IMR-90 (cell line): ENCODE results near the gene FBXL7. TPM values are rescaled to one million over a fixed set of nuclear protein-coding genes. Genes with fewer than 3 reads are reported as not detected.

Source experiments
- ATAC-seq: fragments of 200-7000 bp; cut with Tn5 transposase; 2 replicates; pipeline ENCODE4 v1.9.1; 2020; ENCODE audit warnings: low read depth, mild to moderate bottlenecking, moderate library complexity
- BruUV-seq: library from RNA; stranded (reverse); fragments of 400-500 nt; replicated peaks from 2 replicates; lab custom pipeline; 2021; lab: Mats Ljungman, UMichigan
- CTCF ChIA-PET: fragments of 300-600 bp; formaldehyde crosslinking; extraction: SDS; loops from one replicate; lab custom pipeline; 2021; ENCODE audit warnings: antibody characterized with exemption; lab: Yijun Ruan, JAX
- POLR2A ChIA-PET: fragments of 300-600 bp; sonication (Branson Sonifier 250); formaldehyde crosslinking; loops from one replicate; lab custom pipeline; 2022; ENCODE audit warnings: antibody characterized with exemption; ENCODE audit not compliant: unreplicated experiment; lab: Charles Lee
- DNase-seq: peaks from one replicate; pipeline ENCODE4 v3.0.0; 2013
- H2AFZ ChIP-seq: replicated peaks from 2 replicates; pipeline ENCODE3; 2013; ENCODE audit warnings: low read length, mild to moderate bottlenecking; ENCODE audit not compliant: poor library complexity
- H2AK5ac ChIP-seq: 2 replicates; pipeline ENCODE4 v1.6.1; 2013; ENCODE audit warnings: low read depth, low read length, inconsistent platforms
- H2AK9ac ChIP-seq: replicated peaks from 2 replicates; pipeline ENCODE3; 2013; ENCODE audit warnings: mild to moderate bottlenecking, low read depth, low read length, moderate library complexity; ENCODE audit not compliant: poor library complexity
- H2BK120ac ChIP-seq: 2 replicates; pipeline ENCODE4 v1.6.1; 2013; ENCODE audit warnings: low read depth, low read length, inconsistent platforms
- H2BK15ac ChIP-seq: 3 replicates; pipeline ENCODE4 v1.6.1; 2013; ENCODE audit warnings: low read depth, low read length, inconsistent platforms
- H2BK20ac ChIP-seq: 2 replicates; pipeline ENCODE4 v1.6.1; 2013; ENCODE audit warnings: low read depth, mild to moderate bottlenecking, inconsistent platforms, low read length, moderate library complexity
- H2BK5ac ChIP-seq: 2 replicates; pipeline ENCODE4 v1.6.1; 2013; ENCODE audit warnings: mild to moderate bottlenecking, low read depth, low read length, inconsistent platforms; ENCODE audit not compliant: poor library complexity, severe bottlenecking
- H3K14ac ChIP-seq: replicated peaks from 2 replicates; pipeline ENCODE4 v1.6.1; 2013; ENCODE audit warnings: low read depth, low read length, inconsistent platforms
- H3K18ac ChIP-seq: 2 replicates; pipeline ENCODE4 v1.6.1; 2013; ENCODE audit warnings: low read depth, low read length, control low read depth
- H3K23ac ChIP-seq: 2 replicates; pipeline ENCODE4 v1.6.1; 2013; ENCODE audit warnings: low read depth, low read length, inconsistent platforms
- H3K27ac ChIP-seq: 2 replicates; pipeline ENCODE4 v1.5.1; 2013; ENCODE audit warnings: mild to moderate bottlenecking, control low read depth, low read length; ENCODE audit not compliant: insufficient read depth
- H3K27me3 ChIP-seq: 2 replicates; pipeline ENCODE4 v1.6.1; 2013; ENCODE audit warnings: low read length; ENCODE audit not compliant: control insufficient read depth, insufficient read depth
- H3K36me3 ChIP-seq: 2 replicates; pipeline ENCODE4 v1.6.1; 2013; ENCODE audit warnings: low read length, mixed read lengths; ENCODE audit not compliant: control insufficient read depth, insufficient read depth
- H3K4ac ChIP-seq: 2 replicates; pipeline ENCODE4 v1.6.1; 2013; ENCODE audit warnings: low read depth, low read length, inconsistent platforms
- H3K4me1 ChIP-seq: 2 replicates; pipeline ENCODE4 v1.6.1; 2013; ENCODE audit warnings: low read length, mixed read lengths; ENCODE audit not compliant: control insufficient read depth, insufficient read depth
- H3K4me2 ChIP-seq: 2 replicates; pipeline ENCODE4 v1.6.1; 2013; ENCODE audit warnings: low read depth, mild to moderate bottlenecking, control low read depth, low read length, moderate library complexity
- H3K4me3 ChIP-seq: 2 replicates; pipeline ENCODE4 v1.5.1; 2013; ENCODE audit warnings: low read depth, mild to moderate bottlenecking, control low read depth, low read length, moderate library complexity; ENCODE audit not compliant: insufficient read depth
- H3K56ac ChIP-seq: 2 replicates; pipeline ENCODE4 v1.6.1; 2013; ENCODE audit warnings: low read length, inconsistent platforms; ENCODE audit not compliant: insufficient read depth; ENCODE audit errors: extremely low read depth
- H3K79me1 ChIP-seq, 2 experiments: 2 replicates each; pipeline ENCODE4 v1.6.1; 2013; ENCODE audit warnings: low read length in 2 of 2, inconsistent platforms in 1 of 2, low read depth in 1 of 2
- H3K9ac ChIP-seq: 2 replicates; pipeline ENCODE4 v1.6.1; 2013; ENCODE audit warnings: low read depth, low read length, control low read depth
- H3K9me1 ChIP-seq: 2 replicates; pipeline ENCODE4 v1.6.1; 2013; ENCODE audit warnings: low read length, inconsistent platforms; ENCODE audit not compliant: insufficient read depth
- H3K9me3 ChIP-seq: 2 replicates; pipeline ENCODE4 v1.6.1; 2013; ENCODE audit warnings: low read length; ENCODE audit not compliant: control insufficient read depth, insufficient read depth
- H4K20me1 ChIP-seq: 2 replicates; pipeline ENCODE4 v1.6.1; 2013; ENCODE audit warnings: low read length, inconsistent platforms; ENCODE audit not compliant: insufficient read depth
- H4K5ac ChIP-seq: 2 replicates; pipeline ENCODE4 v1.6.1; 2013; ENCODE audit warnings: mild to moderate bottlenecking, low read depth, low read length, control low read depth
- H4K8ac ChIP-seq, 2 experiments: 2 replicates each; pipeline ENCODE4 v1.6.1; 2013; ENCODE audit warnings: low read depth in 2 of 2, low read length in 2 of 2, control low read depth in 1 of 2, inconsistent platforms in 1 of 2
- H4K91ac ChIP-seq: 2 replicates; pipeline ENCODE4 v1.6.1; 2013; ENCODE audit warnings: low read depth, low read length, inconsistent platforms; ENCODE audit not compliant: insufficient read depth
- MAZ ChIP-seq: IDR thresholded peaks from 2 replicates; pipeline ENCODE4 v1.6.1; 2012; ENCODE audit warnings: low read depth, mild to moderate bottlenecking, low read length, improper control_type of control experiment, moderate library complexity, borderline replicate concordance
- POLR2A ChIP-seq: IDR thresholded peaks from 2 replicates; pipeline ENCODE4 v1.6.1; 2012; ENCODE audit warnings: mild to moderate bottlenecking, low read depth, low read length
- WGBS, 2 experiments: methylation state at CpG; one replicate each; pipeline versions ENCODE4 v1.1.5 to v1.1.7; 2013; ENCODE audit warnings: missing lambda C conversion rate in 2 of 2; ENCODE audit not compliant: insufficient read length in 1 of 2; ENCODE audit errors: extremely low coverage in 2 of 2; 5-methylcytosine and 5-hydroxymethylcytosine counted together
- dilution Hi-C: fragments of 300-500 bp; cut with HindIII; formaldehyde crosslinking; loops from one replicate; pipeline ENCODE4 v1.14.3; 2018; ENCODE audit warnings: low sequenced_read_pairs; ENCODE audit not compliant: unreplicated experiment
- in situ Hi-C: fragments of 300-500 bp; cut with MboI; formaldehyde crosslinking; loops from 3 replicates; pipeline ENCODE4 v1.14.3; 2019; ENCODE audit warnings: low sequenced_read_pairs, inconsistent platforms, mixed read lengths
- intact Hi-C: fragments of 100-400 bp; cut with micrococcal nuclease; formaldehyde crosslinking; loops from 2 replicates; pipeline ENCODE4 v1.10.0; 2022
- polyA plus RNA-seq, 3 experiments: library from polyadenylated mRNA; depleted of rRNA; stranded (reverse); fragments of >200 nt; gene quantifications; 2 replicates each; pipeline ENCODE4 v1.2.3, GENCODE V29; 2012; ENCODE audit warnings: low replicate concordance in 1 of 3
- total RNA-seq: library from RNA; depleted of rRNA; stranded (reverse); fragments of >200 nt; gene quantifications from 2 replicates; pipeline ENCODE4 v1.2.3, GENCODE V29; 2012

The FBXL7 gene
- total and polyA plus RNA-seq, 2 of the 4 experiments (the other 2 are of a cell fraction) = 4.1 to 10.2 TPM

DNA sequence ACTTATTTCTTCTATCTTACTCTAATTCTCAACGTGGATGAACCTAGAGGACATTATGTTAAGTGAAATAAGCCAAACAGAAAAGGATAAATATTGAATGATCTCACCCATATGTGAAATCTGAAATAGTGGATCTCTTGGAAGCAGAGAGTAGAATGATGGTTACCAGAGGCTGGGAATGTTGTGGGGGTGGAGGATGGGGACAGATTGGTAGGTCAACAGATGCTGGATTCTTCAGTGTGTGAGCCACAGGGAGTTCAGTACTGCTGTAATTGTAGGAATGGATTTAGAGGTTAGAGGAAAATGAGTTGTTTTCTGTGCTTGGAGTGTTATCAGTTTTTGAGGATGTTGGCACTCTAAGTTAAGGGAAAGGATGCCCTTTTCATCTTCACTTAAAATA is 190.6 kb downstream of the FBXL7 start:
- no peak overlapping the region for H3K9ac ChIP-seq
- H3K4me3 ChIP-seq = no peak overlapping the region
- TF ChIP-seq POLR2A (no peak), MAZ (no peak)
- in situ Hi-C loops = no loop called here
- no peak overlapping the region for H3K27ac ChIP-seq
- no peak overlapping the region for H2AK5ac ChIP-seq
- H3K14ac ChIP-seq = 0 out of 2 replicates have a peak overlapping the region, but pooled peaks have one; percentile 0
- no TSS peak for BruUV-seq
- dilution Hi-C loops = no loop called here
- H3K4me1 ChIP-seq = peaks cover 15% of the 10 kb centered on the region
- H4K20me1 ChIP-seq = no peaks in the 10 kb centered on the region
- H2BK20ac ChIP-seq = peak overlapping the region; percentile 39; the same call in 1 of the 2 replicates
- no peaks in the 10 kb centered on the region for H3K36me3 ChIP-seq
- no peak overlapping the region for H2AFZ ChIP-seq
- no peak overlapping the region for H2AK9ac ChIP-seq
- no CpG with 5 or more reads among the region's 1 CpG for WGBS, 2 experiments
- H4K91ac ChIP-seq = no peak overlapping the region
- no peak overlapping the region for H4K5ac ChIP-seq
- no peaks in the 10 kb centered on the region for H3K9me3 ChIP-seq
- H3K9me1 ChIP-seq = peaks cover 11% of the 10 kb centered on the region
- H3K18ac ChIP-seq = no peak overlapping the region
- no peak overlapping the region for H3K23ac ChIP-seq
- intact Hi-C loops = no loop called here
- H3K4ac ChIP-seq = 0 out of 2 replicates have a peak overlapping the region, but pooled peaks have one; percentile 16
- no peak overlapping the region for H2BK5ac ChIP-seq
- H3K27me3 ChIP-seq = no peaks in the 10 kb centered on the region
- H3K56ac ChIP-seq = no peak overlapping the region
- ChIA-PET POLR2A (no interaction called here), CTCF (interaction anchor here (0.9 to 1.9 kb wide), 2 partner anchors 11 to 45 kb away, joined by 3 to 4 read pairs; no protein-coding TSS in a partner anchor)
- no peak overlapping the region for H2BK15ac ChIP-seq
- DNase-seq = peak; percentile 64
- no peak for ATAC-seq
- H4K8ac ChIP-seq = no peak overlapping the region
- H2BK120ac ChIP-seq = no peak overlapping the region
- H3K4me2 ChIP-seq = no peak overlapping the region
- peaks cover 15 to 50% of the 10 kb centered on the region in 2 experiments for H3K79me1 ChIP-seq
